Prostate gland (tissue), 2 donors: ENCODE results near the gene OR7A10. TPM values are rescaled to one million over a fixed set of nuclear protein-coding genes. Genes with fewer than 3 reads are reported as not detected.
A peak's percentile ranks its signal among the peaks of the same experiment; 100 is the strongest.

ENCODE experiments used
- DNase-seq: peaks from one replicate; pipeline ENCODE4 v3.0.0-alpha.2; 2019; ENCODE audit warnings: low spot score
- H3K27ac ChIP-seq, 2 donors: fragments of 200-600 bp; sonication (generic); 2 replicates each; pipeline ENCODE4 v1.5.1; 2017 to 2019
- H3K27me3 ChIP-seq: fragments of 200-600 bp; sonication (generic); replicated peaks from 2 replicates; pipeline ENCODE4 v1.5.1; 2019; ENCODE audit not compliant: insufficient read depth
- H3K36me3 ChIP-seq, 2 donors: fragments of 200-600 bp; sonication (generic); 1 replicate in 1 of 2; 2 replicates in 1 of 2; pipeline versions ENCODE4 v1.5.1 to v1.8.1; 2017 to 2019
- H3K4me1 ChIP-seq: fragments of 200-600 bp; sonication (generic); replicated peaks from 2 replicates; pipeline ENCODE4 v1.5.1; 2019
- H3K4me3 ChIP-seq, 2 donors: fragments of 200-600 bp; sonication (generic); 2 replicates each; pipeline ENCODE4 v1.5.1; 2017 to 2019
- H3K9me3 ChIP-seq: fragments of 200-600 bp; sonication (generic); 2 replicates; pipeline ENCODE4 v1.5.1; 2017
- POLR2A ChIP-seq: fragments of 450-650 bp; IDR thresholded peaks from one replicate; pipeline ENCODE4 v1.6.1; 2016; ENCODE audit warnings: antibody characterized with exemption, mild to moderate bottlenecking
- POLR2AphosphoS5 ChIP-seq: sonication (generic); formaldehyde crosslinking; IDR thresholded peaks from one replicate; pipeline ENCODE4 v1.6.1; 2017; ENCODE audit warnings: antibody characterized with exemption
- WGBS: methylation state at CpG from one replicate; pipeline ENCODE4 v1.1.5; 2018; 5-methylcytosine and 5-hydroxymethylcytosine counted together
- intact Hi-C: fragments of 100-400 bp; cut with DNase I; formaldehyde crosslinking; loops from one replicate; pipeline ENCODE4 v1.14.2; 2022
- total RNA-seq, 2 donors: library from RNA; depleted of rRNA; stranded (reverse); fragments of >200 nt; gene quantifications; one replicate each; pipeline ENCODE4 v1.1.0, GENCODE V29; 2016
- TF ChIP-seq, protein P1 (sequence below), 4 experiments: fragments of 200-600 bp in 2 of 4; fragments of 450-650 bp in 2 of 4; sonication (generic) in 2 of 4; IDR thresholded peaks; 1 replicate in 3 of 4; 2 replicates in 1 of 4; pipeline ENCODE4 v1.5.1; 2016 to 2019; ENCODE audit warnings: antibody characterized with exemption in 4 of 4, mild to moderate bottlenecking in 2 of 4, moderate library complexity in 2 of 4

Gene OR7A10
- total RNA-seq, 2 donors from 2014 or later: not detected

DNA sequence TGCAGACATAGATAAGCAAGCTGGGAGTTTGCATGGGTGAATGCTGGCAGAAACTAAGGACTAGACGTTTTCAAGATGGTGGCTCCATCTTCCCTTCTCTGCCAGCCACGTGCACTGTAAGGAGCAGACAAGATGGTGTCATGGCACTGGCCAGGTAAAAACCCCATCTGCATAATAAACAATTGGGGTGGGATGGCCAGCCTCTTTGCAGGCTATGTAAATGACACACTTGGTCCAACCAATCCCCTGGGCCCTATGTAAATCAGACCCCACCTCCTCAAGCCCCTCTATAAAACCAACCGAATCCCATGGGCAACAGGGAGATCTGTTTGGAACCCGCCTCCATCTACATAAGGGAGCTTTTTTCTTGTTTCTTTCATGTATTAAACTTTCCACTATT, 11.3 kb downstream of the OR7A10 start:
- 64% methylated on average over 4 of the region's 4 CpGs for WGBS

DNA sequence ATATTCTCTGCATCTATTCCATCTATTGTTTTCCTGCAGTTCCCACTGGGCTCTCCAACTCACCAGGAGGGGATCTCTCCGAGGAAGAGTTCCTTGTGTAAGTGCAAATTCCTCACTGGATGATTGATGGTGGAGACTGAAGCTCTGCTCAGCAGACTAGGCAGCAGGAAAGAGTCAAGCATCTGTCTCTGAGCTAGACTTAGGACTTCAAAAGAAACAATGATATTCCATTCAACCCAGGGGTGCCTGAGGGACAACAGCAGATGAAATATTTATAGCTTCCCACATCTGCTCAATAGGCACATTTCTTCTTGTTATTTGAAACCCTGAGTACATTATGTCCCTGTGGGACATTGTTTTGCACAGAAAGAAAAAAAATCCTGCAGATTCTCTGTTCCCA, 13.7 kb downstream of the OR7A10 start, which contains the start of the genes OR7A5 and OR7C1:
Gene OR7A5 (minus strand): TSS at position 175 of the 400 bp plus-strand sequence. CDS start 6,944 bp downstream, outside the sequence.
Gene OR7C1 (minus strand): TSS at position 175 of the 400 bp plus-strand sequence. CDS start 35,049 bp downstream, outside the sequence.
- Histone ChIP-seq H3K4me3 (peak within 1 kb of the TSS; percentile 4 to 6), H3K4me1 (peaks cover 7% of the 10 kb centered on the region), H3K9me3 (no peaks in the 10 kb centered on the region), H3K27ac (peak within 1 kb of the TSS; percentile 59 to 62), H3K36me3 (no peaks in the 10 kb centered on the region), H3K27me3 (no peaks in the 10 kb centered on the region)
- DNase-seq: peak; percentile 64
- WGBS: 9% methylated on average over 1 of the region's 1 CpG
- intact Hi-C loops: no loop called here
- peak; percentile 88 for TF ChIP-seq POLR2AphosphoS5
- TF ChIP-seq, protein P1, sequence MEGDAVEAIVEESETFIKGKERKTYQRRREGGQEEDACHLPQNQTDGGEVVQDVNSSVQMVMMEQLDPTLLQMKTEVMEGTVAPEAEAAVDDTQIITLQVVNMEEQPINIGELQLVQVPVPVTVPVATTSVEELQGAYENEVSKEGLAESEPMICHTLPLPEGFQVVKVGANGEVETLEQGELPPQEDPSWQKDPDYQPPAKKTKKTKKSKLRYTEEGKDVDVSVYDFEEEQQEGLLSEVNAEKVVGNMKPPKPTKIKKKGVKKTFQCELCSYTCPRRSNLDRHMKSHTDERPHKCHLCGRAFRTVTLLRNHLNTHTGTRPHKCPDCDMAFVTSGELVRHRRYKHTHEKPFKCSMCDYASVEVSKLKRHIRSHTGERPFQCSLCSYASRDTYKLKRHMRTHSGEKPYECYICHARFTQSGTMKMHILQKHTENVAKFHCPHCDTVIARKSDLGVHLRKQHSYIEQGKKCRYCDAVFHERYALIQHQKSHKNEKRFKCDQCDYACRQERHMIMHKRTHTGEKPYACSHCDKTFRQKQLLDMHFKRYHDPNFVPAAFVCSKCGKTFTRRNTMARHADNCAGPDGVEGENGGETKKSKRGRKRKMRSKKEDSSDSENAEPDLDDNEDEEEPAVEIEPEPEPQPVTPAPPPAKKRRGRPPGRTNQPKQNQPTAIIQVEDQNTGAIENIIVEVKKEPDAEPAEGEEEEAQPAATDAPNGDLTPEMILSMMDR (IDR thresholded peaks at IDR 0.05): no peak
- TF ChIP-seq POLR2A: no peak

More for the DNA sequence above, 11.3 kb downstream of the OR7A10 start:
- Histone ChIP-seq H3K4me3 (no peak overlapping the region), H3K27me3 (no peaks in the 10 kb centered on the region), H3K4me1 (peaks cover 7% of the 10 kb centered on the region), H3K36me3 (no peaks in the 10 kb centered on the region), H3K9me3 (no peaks in the 10 kb centered on the region), H3K27ac (no peak overlapping the region)
- DNase-seq: no peak
- intact Hi-C loops: no loop called here
- TF ChIP-seq, protein P1 (IDR thresholded peaks at IDR 0.05): no peak
- TF ChIP-seq POLR2A (no peak), POLR2AphosphoS5 (no peak)

DNA sequence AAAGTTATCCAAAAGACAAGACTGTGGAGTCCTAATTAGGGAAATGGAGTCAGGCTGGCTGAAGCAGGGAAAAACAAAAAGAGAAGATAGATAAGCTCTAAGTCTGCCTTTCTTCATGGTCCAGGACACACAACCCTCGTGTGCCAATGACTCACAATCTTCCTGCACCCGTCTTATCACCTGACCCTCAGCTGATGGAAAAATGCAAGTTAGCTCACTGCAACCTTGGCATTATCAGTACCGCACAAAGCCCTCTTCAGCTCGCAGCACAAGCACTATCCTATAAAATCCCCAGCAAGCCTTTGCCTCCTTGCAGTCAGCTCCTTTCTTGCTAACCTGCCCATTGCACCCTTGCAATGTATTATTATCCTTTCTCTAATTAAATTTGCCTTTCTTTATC, 18.0 kb downstream of the OR7A10 start:
- Histone ChIP-seq H3K36me3 (no peaks in the 10 kb centered on the region), H3K27ac (no peak overlapping the region), H3K27me3 (no peaks in the 10 kb centered on the region), H3K9me3 (no peaks in the 10 kb centered on the region), H3K4me1 (peaks cover 4% of the 10 kb centered on the region), H3K4me3 (no peak overlapping the region)
- intact Hi-C loops: no loop called here
- 71% methylated on average over 4 of the region's 4 CpGs for WGBS
- TF ChIP-seq, protein P1 (IDR thresholded peaks at IDR 0.05): no peak
- TF ChIP-seq POLR2AphosphoS5: no peak
- no peak for DNase-seq

DNA sequence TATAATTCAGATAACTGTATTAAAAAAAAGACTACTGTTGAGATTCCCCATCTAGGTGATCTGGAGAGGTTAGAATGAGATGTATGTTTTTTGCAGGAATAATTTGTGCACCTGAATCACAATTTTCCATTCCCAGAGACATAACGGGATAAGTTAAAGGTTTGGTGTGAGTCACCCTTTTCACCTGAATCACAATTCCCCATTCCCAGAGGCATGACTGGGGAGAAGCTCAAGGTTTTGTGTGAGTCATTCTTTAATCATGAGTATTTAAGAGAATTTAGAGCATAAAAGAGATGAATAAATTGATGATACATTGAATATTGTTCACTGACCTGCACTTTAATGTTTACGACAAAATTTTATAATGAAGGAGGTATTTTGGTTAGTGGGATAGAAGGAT, 22.7 kb downstream of the OR7A10 start:
- intact Hi-C loops: no loop called here
- Histone ChIP-seq H3K4me3 (no peak overlapping the region), H3K27me3 (no peaks in the 10 kb centered on the region), H3K36me3 (no peaks in the 10 kb centered on the region), H3K4me1 (no peaks in the 10 kb centered on the region), H3K27ac (no peak overlapping the region), H3K9me3 (no peaks in the 10 kb centered on the region)
- 93% methylated on average over 2 of the region's 2 CpGs for WGBS
- TF ChIP-seq POLR2A (no peak), POLR2AphosphoS5 (no peak)
- TF ChIP-seq, protein P1 (IDR thresholded peaks at IDR 0.05): no peak
- no peak for DNase-seq

DNA sequence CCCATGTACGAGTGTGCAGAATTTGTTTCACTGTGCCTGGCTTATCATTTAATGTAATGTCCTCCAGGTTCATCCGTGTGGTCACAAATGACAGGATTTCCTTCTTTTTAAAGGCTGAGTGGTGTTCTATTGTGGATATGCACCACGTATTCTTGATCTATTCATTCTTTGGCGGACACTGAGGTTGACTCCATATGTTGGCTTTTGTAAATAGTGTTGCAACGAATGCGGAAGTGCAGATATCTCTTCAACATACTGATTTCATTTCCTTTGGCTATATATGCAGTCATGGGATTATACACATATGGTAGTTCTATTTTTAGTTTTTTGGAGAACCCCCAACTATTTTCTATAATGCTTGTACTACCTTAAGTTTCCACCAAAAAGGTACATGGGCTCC, 26.8 kb downstream of the OR7A10 start:
- Histone ChIP-seq H3K4me1 (no peaks in the 10 kb centered on the region), H3K4me3 (no peak overlapping the region), H3K27me3 (no peaks in the 10 kb centered on the region), H3K27ac (no peak overlapping the region), H3K36me3 (no peaks in the 10 kb centered on the region), H3K9me3 (no peaks in the 10 kb centered on the region)
- no peak for DNase-seq
- intact Hi-C loops: no loop called here
- 68% methylated on average over 6 of the region's 6 CpGs for WGBS
- TF ChIP-seq POLR2AphosphoS5: no peak
- TF ChIP-seq POLR2A: no peak
- TF ChIP-seq, protein P1 (IDR thresholded peaks at IDR 0.05): no peak
